ENCODE measurements around the gene CSNK2B. TPM values are rescaled to one million over a fixed set of nuclear protein-coding genes. Genes with fewer than 3 reads are reported as not detected.
A peak's percentile ranks its signal among the peaks of the same experiment; 100 is the strongest.

The CSNK2B gene
- total and polyA plus RNA-seq, 9 of the 15 experiments (the other 6 are each of a cell fraction or from before 2014, with no cell fraction given), result 120 to 1,126 (median 529) TPM

- TF ChIP-seq TEAD1 (CRISPR knock-in tag; IDR thresholded peaks at IDR 0.05) (peak in 1 of 2 experiments; percentile 7; a peak in 1 of 4 replicates), CBFA2T2 (conservative IDR thresholded peaks at IDR 0.05) (no peak), PTBP1 (IDR thresholded peaks at IDR 0.05; ENCODE audit: low read depth, low read length) (no peak), BCOR (IDR thresholded peaks at IDR 0.05) (no peak), ZKSCAN3 (CRISPR knock-in tag; IDR thresholded peaks at IDR 0.05) (no peak), NFATC3 (IDR thresholded peaks at IDR 0.05) (no peak), ZNF707 (CRISPR knock-in tag; conservative IDR thresholded peaks at IDR 0.05) (peak; percentile 23; the same call in 1 of the 2 replicates), SRSF9 (IDR thresholded peaks at IDR 0.05; ENCODE audit: borderline replicate concordance, low read depth, low read length) (no peak), ZNF347 (CRISPR knock-in tag; IDR thresholded peaks at IDR 0.05; ENCODE audit: low read depth) (no peak; the same call in 1 of the 2 replicates), GABPB2 (CRISPR knock-in tag; conservative IDR thresholded peaks at IDR 0.05) (no peak), ZNF41 (CRISPR knock-in tag; conservative IDR thresholded peaks at IDR 0.05) (no peak), DNMT1 (IDR thresholded peaks at IDR 0.05) (no peak), SIRT6 (IDR thresholded peaks at IDR 0.05; ENCODE audit: low read depth, low read length) (no peak), CREBBP (IDR thresholded peaks at IDR 0.05; ENCODE audit: low read depth, low read length) (no peak), ZNF592 (IDR thresholded peaks at IDR 0.05) (no peak), EP400 (IDR thresholded peaks at IDR 0.05) (no peak), SRSF1 (IDR thresholded peaks at IDR 0.05; ENCODE audit: low read depth, low read length) (no peak), ID3 (CRISPR knock-in tag; IDR thresholded peaks at IDR 0.05) (no peak), ID3 (tag; IDR thresholded peaks at IDR 0.05) (no peak), CHD4 (IDR thresholded peaks at IDR 0.05; ENCODE audit: insufficient read depth, insufficient replicate concordance, low read depth, low read length, poor library complexity, severe bottlenecking) (no peak), ZNF280B (CRISPR knock-in tag; IDR thresholded peaks at IDR 0.05) (no peak), CEBPB (tag; IDR thresholded peaks at IDR 0.05) (no peak), ETS2 (tag; IDR thresholded peaks at IDR 0.05; ENCODE audit: borderline replicate concordance, poor library complexity, severe bottlenecking) (no peak), PYGO2 (tag; IDR thresholded peaks at IDR 0.05) (no peak), NR3C1 (CRISPR knock-in tag; IDR thresholded peaks at IDR 0.05) (no peak)
Observed at GRCh38 chr6:31659649-31660380, 6.1 kb upstream of the CSNK2B start (continued).
